Suprapubic skin (tissue), 4 donors: ENCODE data around the gene LRTM1. TPM values are rescaled to one million over a fixed set of nuclear protein-coding genes. Genes with fewer than 3 reads are reported as not detected.
A peak's percentile ranks its signal among the peaks of the same experiment; 100 is the strongest.

Source experiments
- DNase-seq, 2 donors: peaks; one replicate each; pipeline ENCODE4 v3.0.0-alpha.2; 2019; ENCODE audit warnings: low spot score in 2 of 2
- H3K27ac ChIP-seq: fragments of 200-600 bp; sonication (generic); one replicate; pipeline ENCODE4 v1.5.1; 2019
- H3K27me3 ChIP-seq: fragments of 200-600 bp; sonication (generic); one replicate; pipeline ENCODE4 v1.5.1; 2019
- H3K36me3 ChIP-seq: fragments of 200-600 bp; sonication (generic); one replicate; pipeline ENCODE4 v1.5.1; 2019
- H3K4me1 ChIP-seq: fragments of 200-600 bp; sonication (generic); one replicate; pipeline ENCODE4 v1.5.1; 2019
- H3K4me3 ChIP-seq: fragments of 200-600 bp; sonication (generic); one replicate; pipeline ENCODE4 v1.5.1; 2019; ENCODE audit warnings: mild to moderate bottlenecking
- H3K9me3 ChIP-seq: fragments of 200-600 bp; sonication (generic); one replicate; pipeline ENCODE4 v1.5.1; 2019
- CTCF ChIP-seq, 2 donors: fragments of 200-600 bp in 1 of 2; fragments of 450-650 bp in 1 of 2; sonication (generic) in 1 of 2; IDR thresholded peaks; one replicate each; pipeline ENCODE4 v1.5.1; 2016 to 2019; ENCODE audit warnings: antibody characterized with exemption in 2 of 2, mild to moderate bottlenecking in 1 of 2, moderate library complexity in 1 of 2
- EP300 ChIP-seq: sonication (generic); formaldehyde crosslinking; IDR thresholded peaks from one replicate; pipeline ENCODE4 v1.6.1; 2017; ENCODE audit warnings: antibody characterized with exemption
- POLR2A ChIP-seq, 2 donors: fragments of 450-650 bp; IDR thresholded peaks; one replicate each; pipeline ENCODE4 v1.6.1; 2017; ENCODE audit warnings: antibody characterized with exemption in 2 of 2, mild to moderate bottlenecking in 2 of 2, moderate library complexity in 2 of 2
- POLR2AphosphoS5 ChIP-seq, 3 donors: sonication (generic); formaldehyde crosslinking; IDR thresholded peaks; one replicate each; pipeline ENCODE4 v1.6.1; 2017; ENCODE audit warnings: antibody characterized with exemption in 3 of 3
- WGBS: methylation state at CpG from one replicate; pipeline ENCODE4 v1.1.5; 2018; 5-methylcytosine and 5-hydroxymethylcytosine counted together
- total RNA-seq, 4 donors: library from RNA; depleted of rRNA; stranded (reverse); fragments of >200 nt; gene quantifications; one replicate each; pipeline ENCODE4 v1.1.0, GENCODE V29; 2016

Gene LRTM1
- total RNA-seq, 4 donors from 2014 or later = not detected

- no peak for TF ChIP-seq POLR2AphosphoS5 (IDR thresholded peaks at IDR 0.05)
- no peak for TF ChIP-seq CTCF (IDR thresholded peaks at IDR 0.05)
- TF ChIP-seq POLR2A (IDR thresholded peaks at IDR 0.05) = no peak
- TF ChIP-seq EP300 = no peak
- Histone ChIP-seq H3K4me3 (no peak overlapping the region), H3K36me3 (no peaks in the 10 kb centered on the region), H3K27ac (no peak overlapping the region), H3K9me3 (no peaks in the 10 kb centered on the region), H3K4me1 (no peaks in the 10 kb centered on the region), H3K27me3 (no peaks in the 10 kb centered on the region)
- DNase-seq = no peak
- WGBS = 84% methylated on average over 6 of the region's 6 CpGs
Observed at GRCh38 chr3:54899273-54899672, 28.6 kb downstream of the LRTM1 start.

GRCh38 chr3:54897028-54897711 is 30.7 kb downstream of the LRTM1 start:
- no peaks in the 10 kb centered on the region for H3K27me3 ChIP-seq
- no peak for DNase-seq
- H3K27ac ChIP-seq = no peak overlapping the region
- no peaks in the 10 kb centered on the region for H3K9me3 ChIP-seq
- no peak overlapping the region for H3K4me3 ChIP-seq
- TF ChIP-seq POLR2A (IDR thresholded peaks at IDR 0.05) (no peak), CTCF (IDR thresholded peaks at IDR 0.05) (no peak), EP300 (no peak), POLR2AphosphoS5 (IDR thresholded peaks at IDR 0.05) (no peak)
- H3K36me3 ChIP-seq = no peaks in the 10 kb centered on the region
- peaks cover 2% of the 10 kb centered on the region for H3K4me1 ChIP-seq
- 83% methylated on average over 3 of the region's 3 CpGs for WGBS

GRCh38 chr3:54895613-54896012 is 32.2 kb downstream of the LRTM1 start:
- DNase-seq = no peak
- Histone ChIP-seq H3K4me1 (peaks cover 17% of the 10 kb centered on the region), H3K27me3 (no peaks in the 10 kb centered on the region), H3K4me3 (no peak overlapping the region), H3K9me3 (no peaks in the 10 kb centered on the region), H3K36me3 (no peaks in the 10 kb centered on the region), H3K27ac (no peak overlapping the region)
- TF ChIP-seq CTCF (IDR thresholded peaks at IDR 0.05) (no peak), EP300 (no peak), POLR2A (IDR thresholded peaks at IDR 0.05) (no peak), POLR2AphosphoS5 (IDR thresholded peaks at IDR 0.05) (no peak)
- 98% methylated on average over 4 of the region's 4 CpGs for WGBS

GRCh38 chr3:54892168-54892567 is 35.7 kb downstream of the LRTM1 start:
- TF ChIP-seq POLR2A (IDR thresholded peaks at IDR 0.05) (no peak), POLR2AphosphoS5 (IDR thresholded peaks at IDR 0.05) (no peak), CTCF (IDR thresholded peaks at IDR 0.05) (no peak), EP300 (no peak)
- Histone ChIP-seq H3K36me3 (no peaks in the 10 kb centered on the region), H3K9me3 (no peaks in the 10 kb centered on the region), H3K4me1 (peaks cover 28% of the 10 kb centered on the region), H3K27me3 (no peaks in the 10 kb centered on the region), H3K27ac (peak overlapping the region; percentile 81), H3K4me3 (no peak overlapping the region)
- 50% methylated on average over 2 of the region's 2 CpGs for WGBS
- DNase-seq = no peak

GRCh38 chr3:54891540-54891897 is 36.3 kb downstream of the LRTM1 start:
- H3K4me3 ChIP-seq = no peak overlapping the region
- WGBS = 5% methylated on average over 5 of the region's 5 CpGs
- DNase-seq = peak; percentile 84 to 90
- no peaks in the 10 kb centered on the region for H3K36me3 ChIP-seq
- H3K27me3 ChIP-seq = no peaks in the 10 kb centered on the region
- no peaks in the 10 kb centered on the region for H3K9me3 ChIP-seq
- TF ChIP-seq CTCF (IDR thresholded peaks at IDR 0.05) (peak in 1 of 2 donors; percentile 55), EP300 (no peak), POLR2AphosphoS5 (IDR thresholded peaks at IDR 0.05) (peak in 2 of 3 donors; percentile 14 to 47)
- peaks cover 28% of the 10 kb centered on the region for H3K4me1 ChIP-seq
- H3K27ac ChIP-seq = peak overlapping the region; percentile 81
